ENCODE data around the gene SPAG4.

Gene SPAG4

GRCh38 chr20:35625584-35626385 lies 10.2 kb downstream of the SPAG4 start:
- no peak for DNase-seq (ENCODE audit: low spot score)

- no peak for DNase-seq (ENCODE audit: low spot score)
Observed at GRCh38 chr20:35626386-35627001, 10.9 kb downstream of the SPAG4 start.

GRCh38 chr20:35627121-35627520 lies 11.5 kb downstream of the SPAG4 start:
- DNase-seq (ENCODE audit: low spot score), result no peak

- no peak for DNase-seq (ENCODE audit: low spot score)
Observed at GRCh38 chr20:35629427-35630145, 14.0 kb downstream of the SPAG4 start.

DNA sequence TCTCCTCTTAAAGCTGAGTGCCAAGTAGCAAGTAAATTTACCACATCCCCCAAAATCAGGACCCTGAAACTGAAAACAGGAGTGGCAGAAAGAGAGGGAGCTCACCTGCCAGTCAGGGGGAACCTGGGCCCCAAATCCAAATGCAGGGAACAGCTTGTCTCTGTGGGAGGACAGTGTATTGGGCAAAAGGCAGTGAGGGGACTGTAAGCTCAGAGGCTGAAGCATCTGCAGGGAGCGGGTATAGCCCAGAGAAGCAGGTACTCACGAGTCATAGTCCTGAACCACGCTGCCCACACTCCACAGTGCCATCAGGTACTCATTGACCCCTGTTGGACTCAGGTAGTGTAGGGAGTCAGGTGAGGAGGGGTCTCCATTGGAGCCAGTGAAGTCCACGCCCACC lies 15.0 kb downstream of the SPAG4 start:
- no peak for DNase-seq (ENCODE audit: low spot score)

DNA sequence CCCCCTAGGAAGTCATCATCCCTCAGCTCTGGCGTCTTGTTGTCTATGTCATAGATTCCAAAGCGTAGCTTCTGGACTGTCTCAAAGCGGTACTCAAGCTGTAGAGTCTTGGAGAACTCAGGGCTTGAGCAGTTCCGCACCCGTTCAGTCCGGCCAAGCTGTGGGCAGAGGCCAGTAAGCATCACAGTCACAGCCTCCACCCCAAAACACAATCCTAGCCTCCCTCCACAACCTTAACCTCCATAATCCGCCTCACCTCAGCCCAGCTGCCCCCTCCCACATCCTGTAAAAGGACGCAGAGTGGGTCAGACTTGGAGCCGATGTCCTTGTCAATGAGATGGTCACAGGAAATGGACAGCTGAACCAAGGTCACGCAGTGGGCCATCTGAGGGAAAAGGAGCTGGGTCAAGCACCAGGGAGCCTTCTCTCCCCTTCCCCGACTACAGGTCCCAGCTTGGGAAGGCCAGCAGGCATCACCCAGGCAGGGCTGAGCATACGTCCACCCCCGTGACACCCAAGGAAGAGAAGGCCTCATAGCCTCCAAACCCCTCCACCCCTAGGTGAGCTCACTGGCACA lies 17.0 kb downstream of the SPAG4 start:
- no peak for DNase-seq (ENCODE audit: low spot score)

GRCh38 chr20:35635652-35636051 lies 20.0 kb downstream of the SPAG4 start:
- no peak for DNase-seq (ENCODE audit: low spot score)

GRCh38 chr20:35636095-35636494 lies 20.5 kb downstream of the SPAG4 start:
- DNase-seq (ENCODE audit: low spot score), result no peak

GRCh38 chr20:35637276-35637675 lies 21.6 kb downstream of the SPAG4 start:
- no peak for DNase-seq (ENCODE audit: low spot score)

DNA sequence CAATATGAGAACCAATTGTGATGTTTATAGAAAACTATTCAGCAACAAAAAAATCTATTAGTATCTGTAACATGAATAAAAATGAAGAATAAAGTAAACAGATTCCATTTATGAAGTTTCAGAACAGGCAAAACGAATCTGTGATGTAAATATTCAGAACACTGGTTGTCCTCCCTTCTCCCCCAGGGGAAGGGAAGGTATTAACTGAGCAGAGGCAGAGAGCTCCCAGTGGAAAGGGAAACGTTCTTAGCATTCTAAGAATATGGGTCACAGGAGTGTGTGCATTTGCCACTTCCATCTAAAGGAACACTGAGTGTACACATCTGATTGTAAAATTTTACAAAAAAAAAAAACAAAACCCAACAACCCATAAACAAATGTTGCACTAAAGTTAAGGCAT lies 23.1 kb downstream of the SPAG4 start:
- no peak for DNase-seq (ENCODE audit: low spot score)

GRCh38 chr20:35640724-35641123 lies 25.1 kb downstream of the SPAG4 start:
- DNase-seq (ENCODE audit: low spot score), result no peak

GRCh38 chr20:35641743-35642142 lies 26.1 kb downstream of the SPAG4 start:
- DNase-seq (ENCODE audit: low spot score), result no peak

DNA sequence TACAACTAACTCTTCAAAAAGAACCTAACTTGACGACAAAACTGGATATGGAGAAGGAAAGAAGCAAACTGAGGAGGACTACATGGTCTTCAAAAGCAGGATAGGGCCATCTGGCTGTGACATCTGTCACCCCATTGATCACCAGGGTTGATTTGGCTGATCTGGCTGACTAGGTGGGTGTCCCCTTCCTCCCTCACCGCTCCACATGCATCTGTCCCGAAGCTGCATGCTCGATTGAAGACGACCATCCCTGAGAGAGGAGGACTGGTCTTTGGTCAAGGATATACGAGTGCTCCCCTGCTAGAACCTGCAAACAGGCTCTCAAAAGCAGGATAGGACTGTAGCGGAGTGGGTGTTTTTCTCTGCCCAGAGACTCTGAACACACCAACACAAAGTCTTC lies 27.4 kb downstream of the SPAG4 start:
- DNase-seq (ENCODE audit: low spot score), result no peak

GRCh38 chr20:35644806-35645205 lies 29.2 kb downstream of the SPAG4 start:
- DNase-seq (ENCODE audit: low spot score), result no peak

DNA sequence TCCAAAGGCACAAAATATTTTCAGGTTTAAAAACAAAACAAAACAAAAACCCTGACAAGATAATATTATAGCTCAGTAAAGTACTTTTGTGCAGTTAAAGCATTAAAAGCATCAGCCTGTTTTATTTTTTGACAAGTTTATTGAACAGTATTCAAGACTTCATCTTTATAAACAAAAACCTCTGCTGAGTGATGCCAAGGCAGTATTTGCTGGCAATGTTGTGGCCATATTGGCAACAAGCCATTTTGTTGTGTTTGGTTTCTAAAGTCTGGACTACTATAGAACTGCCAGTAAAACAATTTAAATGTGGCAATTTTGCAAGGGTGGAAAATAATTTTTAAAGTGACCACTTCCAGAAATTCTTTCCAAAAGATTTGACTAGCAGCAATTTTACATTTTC lies 33.2 kb downstream of the SPAG4 start:
- DNase-seq (ENCODE audit: low spot score), result no peak

GRCh38 chr20:35650632-35651031 lies 35.0 kb downstream of the SPAG4 start:
- no peak for DNase-seq (ENCODE audit: low spot score)

DNA sequence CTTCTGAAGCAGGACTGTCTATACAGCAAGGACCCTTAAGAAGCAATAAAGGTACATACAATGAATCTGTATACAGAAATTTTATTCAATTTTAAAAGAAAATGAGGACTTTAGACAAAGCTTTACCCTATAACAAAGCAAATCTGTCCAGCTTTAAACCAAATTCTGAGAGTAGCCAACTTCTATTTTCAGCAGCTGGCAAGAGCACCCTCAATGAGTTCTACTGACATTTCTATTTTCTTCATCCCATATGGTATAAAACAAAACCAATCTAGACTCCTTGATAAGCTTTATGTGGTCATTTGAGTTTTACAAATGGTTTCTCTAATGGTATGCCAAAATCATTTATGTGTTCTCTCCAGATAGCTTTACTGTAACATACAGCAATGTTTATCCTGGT lies 36.3 kb downstream of the SPAG4 start:
- no peak for DNase-seq (ENCODE audit: low spot score)

GRCh38 chr20:35652641-35653429 lies 37.2 kb downstream of the SPAG4 start:
- no peak for DNase-seq (ENCODE audit: low spot score)

- DNase-seq (ENCODE audit: low spot score), result no peak
Observed at GRCh38 chr20:35653430-35653734, 37.8 kb downstream of the SPAG4 start.

DNA sequence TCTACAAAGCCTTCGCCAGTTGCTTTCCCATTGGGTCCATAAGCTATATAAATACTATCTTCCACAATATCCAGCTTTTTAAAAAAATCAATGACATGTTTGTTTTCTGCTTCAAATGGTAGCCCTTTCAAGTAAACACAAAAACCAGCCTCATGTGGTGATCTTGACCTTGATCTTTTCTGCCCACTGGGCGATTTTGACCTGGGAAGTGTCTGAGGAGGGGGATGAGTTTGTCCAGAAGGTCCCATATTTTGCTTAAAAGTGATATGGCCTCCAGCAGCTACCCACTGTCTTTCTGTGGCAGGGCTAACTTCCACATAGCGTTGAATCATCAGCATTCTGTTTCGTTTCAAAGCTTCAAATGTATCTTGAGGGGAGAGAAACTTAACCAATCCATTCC lies 38.3 kb downstream of the SPAG4 start:
- no peak for DNase-seq (ENCODE audit: low spot score)

- DNase-seq (ENCODE audit: low spot score), result no peak
Observed at GRCh38 chr20:35654415-35654814, 38.8 kb downstream of the SPAG4 start.

GRCh38 chr20:35657271-35657670 lies 41.6 kb downstream of the SPAG4 start:
- no peak for DNase-seq (ENCODE audit: low spot score)
